Calu3 (cell line): ENCODE measurements around the gene ERCC8. TPM values are rescaled to one million over a fixed set of nuclear protein-coding genes. Genes with fewer than 3 reads are reported as not detected.

Experiments
- BruUV-seq: library from RNA; stranded (reverse); fragments of 400-500 nt; replicated peaks from 2 replicates; lab custom pipeline; 2021; lab: Mats Ljungman, UMichigan
- CTCF ChIA-PET: fragments of 300-600 bp; sonication (Branson Sonifier 250); formaldehyde crosslinking; loops from one replicate; lab custom pipeline; 2022; ENCODE audit warnings: antibody characterized with exemption; lab: Charles Lee
- DNase-seq: peaks from one replicate; pipeline ENCODE4 v3.0.0; 2022
- H3K27ac Mint-ChIP-seq: one replicate; pipeline ENCODE4 v1.8.0; 2022; ENCODE audit warnings: mixed read lengths; ENCODE audit not compliant: unreplicated experiment
- H3K27me3 Mint-ChIP-seq: one replicate; pipeline ENCODE4 v1.8.0; 2022; ENCODE audit warnings: mixed read lengths; ENCODE audit not compliant: unreplicated experiment
- H3K36me3 Mint-ChIP-seq: one replicate; pipeline ENCODE4 v1.8.0; 2022; ENCODE audit warnings: mild to moderate bottlenecking, moderate library complexity, mixed read lengths; ENCODE audit not compliant: insufficient read depth, unreplicated experiment
- H3K4me1 Mint-ChIP-seq: one replicate; pipeline ENCODE4 v1.8.0; 2022; ENCODE audit warnings: mild to moderate bottlenecking, low read depth, mixed read lengths; ENCODE audit not compliant: unreplicated experiment
- H3K4me3 Mint-ChIP-seq: one replicate; pipeline ENCODE4 v1.8.0; 2022; ENCODE audit warnings: mild to moderate bottlenecking, low read depth, moderate library complexity, mixed read lengths; ENCODE audit not compliant: unreplicated experiment
- H3K9me3 Mint-ChIP-seq: one replicate; pipeline ENCODE4 v1.8.0; 2022; ENCODE audit warnings: low read depth, mixed read lengths; ENCODE audit not compliant: unreplicated experiment
- intact Hi-C: fragments of 100-400 bp; cut with micrococcal nuclease; formaldehyde crosslinking; loops from one replicate; pipeline ENCODE4 v1.10.0; 2022; ENCODE audit not compliant: unreplicated experiment
- total RNA-seq: library from RNA; stranded (reverse); gene quantifications from 2 replicates; pipeline ENCODE4 v1.2.3, GENCODE V29; 2022
- TF ChIP-seq, protein P1 (sequence below): fragments of 200-600 bp; IDR thresholded peaks from one replicate; pipeline ENCODE4 v1.8.0; 2022; ENCODE audit warnings: antibody characterized with exemption; ENCODE audit not compliant: unreplicated experiment

ERCC8 gene
- total RNA-seq, 1 experiment from 2014 or later = 19.7 TPM

DNA sequence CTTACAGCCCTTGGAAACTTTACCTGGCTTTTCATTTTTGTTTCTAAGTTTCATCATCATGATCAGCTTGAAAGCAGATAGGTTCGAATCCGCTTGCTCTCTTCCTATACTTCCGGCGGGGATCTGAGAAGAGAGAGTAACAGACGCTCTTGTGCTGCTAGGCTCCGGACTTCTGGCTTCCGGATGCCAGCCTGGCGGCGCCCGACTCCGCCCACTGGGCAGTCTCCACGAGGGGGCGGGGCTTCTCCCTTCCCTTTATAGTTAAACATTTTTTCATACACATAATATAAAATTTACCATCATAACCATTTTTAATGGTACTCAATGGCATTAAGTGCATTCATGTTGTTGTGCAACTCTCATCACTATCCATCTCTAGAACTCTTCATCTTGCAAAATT, 51.3 kb downstream of the ERCC8 start:
- Mint-ChIP-seq H3K4me1 (no peaks in the 10 kb centered on the region), H3K9me3 (no peaks in the 10 kb centered on the region), H3K27ac (no peak overlapping the region), H3K4me3 (no peak overlapping the region), H3K36me3 (peaks cover 4% of the 10 kb centered on the region), H3K27me3 (no peaks in the 10 kb centered on the region)
- BruUV-seq = no TSS peak
- DNase-seq = no peak
- intact Hi-C loops = no loop called here
- TF ChIP-seq, protein P1, sequence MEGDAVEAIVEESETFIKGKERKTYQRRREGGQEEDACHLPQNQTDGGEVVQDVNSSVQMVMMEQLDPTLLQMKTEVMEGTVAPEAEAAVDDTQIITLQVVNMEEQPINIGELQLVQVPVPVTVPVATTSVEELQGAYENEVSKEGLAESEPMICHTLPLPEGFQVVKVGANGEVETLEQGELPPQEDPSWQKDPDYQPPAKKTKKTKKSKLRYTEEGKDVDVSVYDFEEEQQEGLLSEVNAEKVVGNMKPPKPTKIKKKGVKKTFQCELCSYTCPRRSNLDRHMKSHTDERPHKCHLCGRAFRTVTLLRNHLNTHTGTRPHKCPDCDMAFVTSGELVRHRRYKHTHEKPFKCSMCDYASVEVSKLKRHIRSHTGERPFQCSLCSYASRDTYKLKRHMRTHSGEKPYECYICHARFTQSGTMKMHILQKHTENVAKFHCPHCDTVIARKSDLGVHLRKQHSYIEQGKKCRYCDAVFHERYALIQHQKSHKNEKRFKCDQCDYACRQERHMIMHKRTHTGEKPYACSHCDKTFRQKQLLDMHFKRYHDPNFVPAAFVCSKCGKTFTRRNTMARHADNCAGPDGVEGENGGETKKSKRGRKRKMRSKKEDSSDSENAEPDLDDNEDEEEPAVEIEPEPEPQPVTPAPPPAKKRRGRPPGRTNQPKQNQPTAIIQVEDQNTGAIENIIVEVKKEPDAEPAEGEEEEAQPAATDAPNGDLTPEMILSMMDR = no peak
- CTCF ChIA-PET = no interaction called here

DNA sequence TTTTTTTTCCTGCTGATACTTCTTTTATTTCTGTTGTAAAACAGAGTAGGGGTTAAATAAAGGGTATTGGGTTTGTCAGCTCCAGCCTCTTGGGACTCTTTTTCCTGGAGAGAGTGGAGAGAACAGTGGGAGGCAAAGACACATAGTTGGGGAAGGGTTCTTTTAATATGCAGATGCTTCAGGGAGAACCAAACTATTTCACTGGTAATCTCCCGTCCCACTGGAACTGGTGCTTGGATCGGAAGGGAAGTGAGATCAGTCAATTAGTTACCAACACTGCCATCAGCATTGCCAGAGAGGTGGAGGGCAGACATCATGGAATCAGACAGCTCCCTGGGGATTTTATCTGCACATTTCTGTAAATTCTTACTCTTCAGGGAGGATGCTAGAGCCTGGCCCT, 53.2 kb downstream of the ERCC8 start:
- no peak overlapping the region for H3K4me3 Mint-ChIP-seq
- no TSS peak for BruUV-seq
- CTCF ChIA-PET = no interaction called here

DNA sequence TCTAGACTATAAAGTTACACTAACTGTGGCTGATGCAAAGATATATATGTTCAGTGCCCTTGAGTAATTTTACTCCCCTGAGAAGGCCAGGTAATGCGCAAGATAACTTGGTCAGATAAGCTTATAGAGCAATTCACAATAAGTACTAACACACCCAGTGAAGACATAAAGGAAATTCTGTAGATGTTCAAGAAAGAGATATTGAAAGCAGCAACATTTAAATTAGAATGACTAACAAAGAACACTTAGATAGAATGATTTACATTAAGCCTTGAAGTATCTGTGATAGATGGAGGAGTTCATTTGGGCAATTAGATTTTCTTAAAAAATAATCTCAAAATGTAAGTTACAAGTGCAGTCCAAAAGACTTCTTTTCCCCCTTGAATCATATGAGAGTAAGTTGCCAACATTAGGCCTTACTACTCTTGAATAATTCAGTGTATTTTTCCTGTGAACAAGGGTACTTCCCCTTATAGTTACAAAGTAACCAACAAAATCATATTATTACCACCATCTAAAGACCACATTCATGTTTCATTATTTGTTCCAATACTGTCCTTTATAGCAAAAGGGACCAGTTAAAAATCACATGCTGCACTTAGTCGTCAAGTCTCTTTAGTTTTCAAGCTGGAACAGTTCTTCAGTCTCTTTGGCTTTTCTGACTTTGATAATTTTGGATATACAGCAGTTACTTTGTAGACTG, 56.4 kb downstream of the ERCC8 start:
- intact Hi-C loops = no loop called here
- CTCF ChIA-PET = no interaction called here
- BruUV-seq = no TSS peak
- no peaks in the 10 kb centered on the region for H3K4me1 Mint-ChIP-seq
- no peak overlapping the region for H3K27ac Mint-ChIP-seq
- DNase-seq = no peak
- TF ChIP-seq, protein P1 = no peak
- no peaks in the 10 kb centered on the region for H3K9me3 Mint-ChIP-seq
- no peaks in the 10 kb centered on the region for H3K27me3 Mint-ChIP-seq
- no peak overlapping the region for H3K4me3 Mint-ChIP-seq
- H3K36me3 Mint-ChIP-seq = no peaks in the 10 kb centered on the region

More for the DNA sequence above, 53.2 kb downstream of the ERCC8 start:
- no peak for DNase-seq
- TF ChIP-seq, protein P1 = no peak
- intact Hi-C loops = no loop called here
- peaks cover 4% of the 10 kb centered on the region for H3K36me3 Mint-ChIP-seq
- no peaks in the 10 kb centered on the region for H3K9me3 Mint-ChIP-seq
- no peaks in the 10 kb centered on the region for H3K4me1 Mint-ChIP-seq
- no peaks in the 10 kb centered on the region for H3K27me3 Mint-ChIP-seq
- no peak overlapping the region for H3K27ac Mint-ChIP-seq

DNA sequence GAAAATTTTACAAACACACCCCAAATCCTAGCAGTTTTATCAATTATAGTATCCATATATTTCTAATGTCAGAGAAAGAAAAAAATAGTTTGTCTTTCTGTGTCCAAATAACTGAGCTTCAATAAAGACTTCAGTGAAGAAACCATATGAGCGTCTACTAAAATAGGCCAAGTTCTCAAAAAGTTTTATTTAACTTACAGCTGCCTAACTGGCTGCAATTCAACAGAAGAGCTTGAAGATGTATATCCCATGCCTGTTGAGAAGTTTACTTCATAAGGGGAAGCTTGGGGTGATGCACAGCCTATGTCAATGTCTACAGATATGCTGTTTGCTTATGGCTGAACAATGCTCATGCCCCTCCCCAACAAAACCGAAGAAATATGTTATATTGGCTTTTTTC, 57.1 kb downstream of the ERCC8 start:
- intact Hi-C loops = no loop called here
- DNase-seq = no peak
- TF ChIP-seq, protein P1 = no peak
- H3K4me1 Mint-ChIP-seq = no peaks in the 10 kb centered on the region
- no peak overlapping the region for H3K27ac Mint-ChIP-seq
- CTCF ChIA-PET = no interaction called here
- no peak overlapping the region for H3K4me3 Mint-ChIP-seq
- no peaks in the 10 kb centered on the region for H3K36me3 Mint-ChIP-seq
- no TSS peak for BruUV-seq
- no peaks in the 10 kb centered on the region for H3K27me3 Mint-ChIP-seq
- no peaks in the 10 kb centered on the region for H3K9me3 Mint-ChIP-seq
